Endothelial cell of umbilical vein (primary cell): ENCODE data around the gene CHML. TPM values are rescaled to one million over a fixed set of nuclear protein-coding genes. Genes with fewer than 3 reads are reported as not detected.

Experiments
- BruUV-seq: library from RNA; stranded (reverse); fragments of 400-500 nt; replicated peaks from 2 replicates; lab custom pipeline; 2021; lab: Mats Ljungman, UMichigan
- CTCF ChIA-PET: fragments of 300-600, 350-600 bp; sonication (Branson Sonifier 250); formaldehyde crosslinking; loops from one replicate; lab custom pipeline; 2021; ENCODE audit warnings: antibody characterized with exemption, inconsistent platforms; lab: Charles Lee
- POLR2A ChIA-PET: fragments of 300-600, 350-600 bp; sonication (Branson Sonifier 250); formaldehyde crosslinking; loops from one replicate; lab custom pipeline; 2021; ENCODE audit warnings: antibody characterized with exemption, inconsistent platforms; lab: Charles Lee
- DNase-seq: peaks from one replicate; pipeline ENCODE4 v3.0.0-alpha.2; 2011; ENCODE audit warnings: low read depth, low spot score
- FAIRE-seq: peaks from 2 replicates; lab custom pipeline; 2011; peaks lifted over from hg19 to GRCh38; lab: Jason Lieb, UNC
- H2AFZ ChIP-seq: 2 replicates; pipeline ENCODE4 v1.6.0; 2012; ENCODE audit warnings: low read depth, low read length, control low read depth, inconsistent platforms
- H3K27ac ChIP-seq: 2 replicates; pipeline ENCODE4 v1.5.1; 2011; ENCODE audit warnings: low read depth, mild to moderate bottlenecking, control low read depth, low read length, moderate library complexity; ENCODE audit not compliant: insufficient read depth
- H3K27me3 ChIP-seq, 2 experiments: 2 replicates each; pipeline versions ENCODE4 v1.6.0 to v1.6.1; 2011; ENCODE audit warnings: low read length in 2 of 2, mixed read lengths in 1 of 2; ENCODE audit not compliant: control insufficient read depth in 2 of 2, insufficient read depth in 2 of 2
- H3K36me3 ChIP-seq, 2 experiments: 2 replicates in 1 of 2; 3 replicates in 1 of 2; pipeline ENCODE4 v1.5.1; 2011; ENCODE audit warnings: low read length in 2 of 2, mild to moderate bottlenecking in 1 of 2, moderate library complexity in 1 of 2; ENCODE audit not compliant: control insufficient read depth in 2 of 2, insufficient read depth in 2 of 2; ENCODE audit errors: extremely low read depth in 1 of 2
- H3K4me1 ChIP-seq: 3 replicates; pipeline ENCODE4 v1.5.1; 2011; ENCODE audit warnings: mild to moderate bottlenecking, low read length; ENCODE audit not compliant: control insufficient read depth, insufficient read depth; ENCODE audit errors: extremely low read depth
- H3K4me2 ChIP-seq: 2 replicates; pipeline ENCODE4 v1.6.1; 2011; ENCODE audit warnings: low read length, control low read depth, mixed read lengths; ENCODE audit not compliant: insufficient read depth
- H3K4me3 ChIP-seq, 3 experiments: fragments of 200-600 bp in 1 of 3; sonication (generic), shearing (Covaris generic) in 1 of 3; replicated peaks in 1 of 3; 2 replicates each; pipeline ENCODE4 v1.5.1; 2011 to 2016; ENCODE audit warnings: control low read depth in 3 of 3, low read length in 3 of 3, mild to moderate bottlenecking in 2 of 3, inconsistent platforms in 1 of 3, low read depth in 1 of 3, moderate library complexity in 1 of 3; ENCODE audit not compliant: insufficient read depth in 1 of 3
- H3K79me2 ChIP-seq: 2 replicates; pipeline ENCODE4 v1.6.0; 2012; ENCODE audit warnings: low read length, inconsistent platforms; ENCODE audit not compliant: control insufficient read depth, insufficient read depth
- H3K9ac ChIP-seq: replicated peaks from 2 replicates; pipeline ENCODE3; 2011; ENCODE audit warnings: low read length, control low read depth; ENCODE audit not compliant: insufficient read depth; ENCODE audit errors: extremely low read depth
- H3K9me1 ChIP-seq: replicated peaks from 3 replicates; pipeline ENCODE4 v1.6.0; 2011; ENCODE audit warnings: mild to moderate bottlenecking, low read length; ENCODE audit not compliant: control insufficient read depth, insufficient read depth; ENCODE audit errors: extremely low read depth
- H3K9me3 ChIP-seq: replicated peaks from 2 replicates; pipeline ENCODE4 v1.5.1; 2012; ENCODE audit warnings: low read length, inconsistent platforms; ENCODE audit not compliant: control insufficient read depth, insufficient read depth
- H4K20me1 ChIP-seq: replicated peaks from 2 replicates; pipeline ENCODE3; 2011; ENCODE audit warnings: mild to moderate bottlenecking, low read length; ENCODE audit not compliant: control insufficient read depth, insufficient read depth; ENCODE audit errors: extremely low read depth
- CTCF ChIP-seq, 2 donors: IDR thresholded peaks; 1 replicate in 1 of 2; 2 replicates in 1 of 2; pipeline ENCODE4 v1.5.1; 2011; ENCODE audit warnings: low read length in 2 of 2, mild to moderate bottlenecking in 2 of 2, moderate library complexity in 2 of 2, control low read depth in 1 of 2, inconsistent platforms in 1 of 2, low read depth in 1 of 2; ENCODE audit not compliant: insufficient read depth in 1 of 2; ENCODE audit errors: extremely low read depth in 1 of 2
- EZH2 ChIP-seq: IDR thresholded peaks from 2 replicates; pipeline ENCODE4 v1.6.1; 2012; ENCODE audit warnings: borderline replicate concordance, low read depth, mild to moderate bottlenecking, moderate library complexity, low read length, inconsistent platforms; ENCODE audit not compliant: severe bottlenecking
- FOS ChIP-seq: IDR thresholded peaks from 2 replicates; pipeline ENCODE4 v1.6.1; 2011; ENCODE audit warnings: mild to moderate bottlenecking, low read length, moderate library complexity, borderline replicate concordance; ENCODE audit not compliant: insufficient read depth
- GATA2 ChIP-seq: IDR thresholded peaks from 2 replicates; pipeline ENCODE4 v1.7.0; 2011; ENCODE audit warnings: low read depth, mild to moderate bottlenecking, moderate library complexity, mixed read lengths, low read length; ENCODE audit not compliant: insufficient read length, insufficient read depth
- JUN ChIP-seq: IDR thresholded peaks from 2 replicates; pipeline ENCODE4 v1.6.1; 2011; ENCODE audit warnings: borderline replicate concordance, low read depth; ENCODE audit not compliant: insufficient read length, insufficient read depth
- MYC ChIP-seq: IDR thresholded peaks from one replicate; pipeline ENCODE4 v1.6.1; 2011; ENCODE audit warnings: mild to moderate bottlenecking, low read depth, low read length
- POLR2A ChIP-seq: IDR thresholded peaks from 2 replicates; pipeline ENCODE4 v1.6.1; 2012; ENCODE audit warnings: low read depth, mild to moderate bottlenecking, control low read depth, low read length
- POLR2AphosphoS5 ChIP-seq: IDR thresholded peaks from 2 replicates; pipeline ENCODE4 v1.6.1; 2012; ENCODE audit warnings: low read depth, mild to moderate bottlenecking, control low read depth, low read length, moderate library complexity; ENCODE audit not compliant: insufficient read depth
- dilution Hi-C: fragments of 300-500 bp; cut with MboI; formaldehyde crosslinking; loops from one replicate; pipeline ENCODE4 v1.15.0; 2019; ENCODE audit warnings: low sequenced_read_pairs; ENCODE audit not compliant: extremely low pct_ligation_motif_present
- intact Hi-C: fragments of 100-400 bp; cut with micrococcal nuclease; formaldehyde crosslinking; loops from one replicate; pipeline ENCODE4 v1.10.0; 2022
- polyA plus RNA-seq, 4 experiments: library from polyadenylated mRNA; depleted of rRNA in 3 of 4; stranded (reverse) in 3 of 4; unstranded in 1 of 4; fragments of >200 nt; gene quantifications; 2 replicates each; pipeline versions ENCODE4 v1.2.1 to v1.2.3, GENCODE V29; 2011 to 2012; ENCODE audit warnings: missing spikeins in 1 of 4
- total RNA-seq: library from RNA; stranded (reverse); gene quantifications from 2 replicates; pipeline ENCODE4 v1.2.3, GENCODE V29; 2021
- TF ChIP-seq, protein P1 (sequence below): IDR thresholded peaks from 2 replicates; pipeline ENCODE4 v1.6.1; 2011; ENCODE audit not compliant: insufficient read depth, insufficient read length

CHML gene
- total and polyA plus RNA-seq, 2 donors (not counting 3 experiments of a cell fraction or from before 2014, with no cell fraction given): 3.3 to 22.3 TPM

GRCh38 chr1:241658081-241658793 lies 18.1 kb upstream of the CHML start:
- dilution Hi-C loops: no loop called here
- no peak overlapping the region for H3K9ac ChIP-seq
- H4K20me1 ChIP-seq: no peaks in the 10 kb centered on the region
- H3K9me1 ChIP-seq: no peaks in the 10 kb centered on the region
- no peak overlapping the region for H3K27ac ChIP-seq
- TF ChIP-seq POLR2AphosphoS5: no peak
- TF ChIP-seq, protein P1, sequence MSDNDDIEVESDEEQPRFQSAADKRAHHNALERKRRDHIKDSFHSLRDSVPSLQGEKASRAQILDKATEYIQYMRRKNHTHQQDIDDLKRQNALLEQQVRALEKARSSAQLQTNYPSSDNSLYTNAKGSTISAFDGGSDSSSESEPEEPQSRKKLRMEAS: no peak
- TF ChIP-seq CTCF (IDR thresholded peaks at IDR 0.05; ENCODE audit: extremely low read depth in 1 of 2, insufficient read depth in 1 of 2, low read depth in 1 of 2, low read length in 2 of 2): no peak
- no peak for TF ChIP-seq MYC
- no peak for TF ChIP-seq POLR2A
- no peak for TF ChIP-seq FOS
- no peak for TF ChIP-seq EZH2
- TF ChIP-seq JUN: no peak
- no peak for TF ChIP-seq GATA2
- no peak overlapping the region for H2AFZ ChIP-seq
- no peaks in the 10 kb centered on the region for H3K27me3 ChIP-seq
- no TSS peak for BruUV-seq
- H3K4me2 ChIP-seq: no peak overlapping the region
- FAIRE-seq (no peak), DNase-seq (no peak)
- no peak overlapping the region for H3K4me3 ChIP-seq
- intact Hi-C loops: no loop called here
- H3K36me3 ChIP-seq: no peaks in the 10 kb centered on the region
- CTCF ChIA-PET: interaction anchor here (0.7 kb wide), 1 partner anchor 21 kb away, joined by 7 read pairs; no protein-coding TSS in a partner anchor
- POLR2A ChIA-PET: no interaction called here
- H3K4me1 ChIP-seq: no peaks in the 10 kb centered on the region
- no peaks in the 10 kb centered on the region for H3K79me2 ChIP-seq
- H3K9me3 ChIP-seq: no peaks in the 10 kb centered on the region
